Endodermal cell (in vitro differentiated cells): Measurements from ENCODE around the gene BRINP1. TPM values are rescaled to one million over a fixed set of nuclear protein-coding genes. Genes with fewer than 3 reads are reported as not detected.

Experiments used
- DNase-seq: peaks from one replicate; pipeline ENCODE4 v3.0.0-alpha.2; 2017
- H3K27ac ChIP-seq: 2 replicates; pipeline ENCODE4 v1.5.1; 2013; ENCODE audit warnings: mild to moderate bottlenecking, low read depth, low read length, moderate library complexity
- H3K27me3 ChIP-seq: 2 replicates; pipeline ENCODE4 v1.6.1; 2013; ENCODE audit warnings: mild to moderate bottlenecking, low read length, moderate library complexity; ENCODE audit not compliant: insufficient read depth, control insufficient read depth, poor library complexity, severe bottlenecking
- H3K36me3 ChIP-seq: 2 replicates; pipeline ENCODE4 v1.7.0; 2013; ENCODE audit warnings: mild to moderate bottlenecking, low read length, moderate library complexity; ENCODE audit not compliant: control insufficient read depth, insufficient read depth
- H3K4me1 ChIP-seq: one replicate; pipeline ENCODE4 v1.7.0; 2013; ENCODE audit warnings: low read length; ENCODE audit not compliant: control insufficient read depth, insufficient read depth
- H3K4me3 ChIP-seq: 2 replicates; pipeline ENCODE4 v1.5.1; 2013; ENCODE audit warnings: mild to moderate bottlenecking, low read length, moderate library complexity
- H3K9ac ChIP-seq: 2 replicates; pipeline ENCODE4 v1.6.1; 2013; ENCODE audit warnings: mild to moderate bottlenecking, low read length, moderate library complexity; ENCODE audit not compliant: poor library complexity, severe bottlenecking; ENCODE audit errors: extremely low read depth
- H3K9me3 ChIP-seq: 2 replicates; pipeline ENCODE4 v1.6.1; 2013; ENCODE audit warnings: mild to moderate bottlenecking, low read length, moderate library complexity; ENCODE audit not compliant: control insufficient read depth
- H3K27ac Mint-ChIP-seq: 2 replicates; pipeline ENCODE4 v1.8.0; 2020; ENCODE audit warnings: mixed read lengths
- H3K27me3 Mint-ChIP-seq: 2 replicates; pipeline ENCODE4 v1.8.0; 2021; ENCODE audit warnings: mild to moderate bottlenecking, mixed read lengths; ENCODE audit not compliant: insufficient read depth
- H3K36me3 Mint-ChIP-seq: 2 replicates; pipeline ENCODE4 v1.8.0; 2020; ENCODE audit warnings: low read depth, mixed read lengths
- H3K4me1 Mint-ChIP-seq: 2 replicates; pipeline ENCODE4 v1.8.0; 2020; ENCODE audit warnings: mixed read lengths
- H3K4me3 Mint-ChIP-seq: 2 replicates; pipeline ENCODE4 v1.8.0; 2020; ENCODE audit warnings: mild to moderate bottlenecking, moderate library complexity, mixed read lengths
- H3K9me3 Mint-ChIP-seq: 2 replicates; pipeline ENCODE4 v1.8.0; 2020; ENCODE audit warnings: mild to moderate bottlenecking, mixed read lengths
- CTCF ChIP-seq: fragments of 200-600 bp; sonication (generic); conservative IDR thresholded peaks from 2 replicates; pipeline ENCODE4 v1.5.0; 2021; ENCODE audit warnings: antibody characterized with exemption, mild to moderate bottlenecking
- WGBS, 2 experiments: methylation state at CpG; one replicate each; pipeline versions ENCODE4 v1.1.5 to v1.1.7; 2013; ENCODE audit warnings: missing lambda C conversion rate in 2 of 2, mixed read lengths in 1 of 2; ENCODE audit not compliant: insufficient coverage in 1 of 2, insufficient read length in 1 of 2; 5-methylcytosine and 5-hydroxymethylcytosine counted together
- total RNA-seq, 2 donors: library from RNA; stranded (reverse); fragmentation: NEBNext Ultra II Directional in 1 of 2; extraction: Animal tissue kit (Norgen Biotek cat#: 25700) in 1 of 2; gene quantifications; 2 replicates in 1 of 2; 3 replicates in 1 of 2; pipeline ENCODE4 v1.2.1, GENCODE V29; 2021

The BRINP1 gene
- total RNA-seq, 2 donors from 2014 or later = 6.3 to 9.6 TPM

GRCh38 chr9:119227422-119227821 is 141.8 kb downstream of the BRINP1 start:
- 84 to 93% methylated on average over 3 of the region's 3 CpGs for WGBS, 2 experiments
- DNase-seq = no peak
- Mint-ChIP-seq H3K27ac (no peak overlapping the region), H3K36me3 (no peaks in the 10 kb centered on the region), H3K4me1 (no peaks in the 10 kb centered on the region), H3K27me3 (no peaks in the 10 kb centered on the region), H3K9me3 (no peaks in the 10 kb centered on the region), H3K4me3 (no peak overlapping the region)
- Histone ChIP-seq H3K4me3 (no peak overlapping the region), H3K4me1 (peaks cover 4% of the 10 kb centered on the region), H3K36me3 (no peaks in the 10 kb centered on the region), H3K27me3 (no peaks in the 10 kb centered on the region), H3K27ac (no peak overlapping the region), H3K9me3 (no peaks in the 10 kb centered on the region), H3K9ac (no peak overlapping the region)
- no peak for TF ChIP-seq CTCF

- no peaks in the 10 kb centered on the region for H3K27me3 Mint-ChIP-seq
- no peak overlapping the region for H3K27ac ChIP-seq
- no peak overlapping the region for H3K4me3 Mint-ChIP-seq
- H3K27ac Mint-ChIP-seq = no peak overlapping the region
- no peak overlapping the region for H3K9ac ChIP-seq
- H3K4me1 ChIP-seq = no peaks in the 10 kb centered on the region
- no peak for DNase-seq
- no peaks in the 10 kb centered on the region for H3K27me3 ChIP-seq
- no peaks in the 10 kb centered on the region for H3K36me3 Mint-ChIP-seq
- H3K36me3 ChIP-seq = no peaks in the 10 kb centered on the region
- H3K9me3 Mint-ChIP-seq = no peaks in the 10 kb centered on the region
- no peak overlapping the region for H3K4me3 ChIP-seq
- peaks cover 6% of the 10 kb centered on the region for H3K9me3 ChIP-seq
- 90 to 92% methylated on average over 2 of the region's 2 CpGs for WGBS, 2 experiments
- no peak for TF ChIP-seq CTCF
- H3K4me1 Mint-ChIP-seq = peaks cover 5% of the 10 kb centered on the region
Observed at GRCh38 chr9:119224431-119224830, 144.8 kb downstream of the BRINP1 start.

GRCh38 chr9:119221276-119221675 is 148.0 kb downstream of the BRINP1 start:
- Mint-ChIP-seq H3K36me3 (no peaks in the 10 kb centered on the region), H3K4me1 (peaks cover 10% of the 10 kb centered on the region), H3K9me3 (no peaks in the 10 kb centered on the region), H3K27me3 (no peaks in the 10 kb centered on the region), H3K4me3 (no peak overlapping the region), H3K27ac (no peak overlapping the region)
- no peaks in the 10 kb centered on the region for H3K4me1 ChIP-seq
- H3K36me3 ChIP-seq = no peaks in the 10 kb centered on the region
- no peak overlapping the region for H3K9ac ChIP-seq
- no peak for TF ChIP-seq CTCF
- no peak for DNase-seq
- H3K4me3 ChIP-seq = no peak overlapping the region
- no peak overlapping the region for H3K27ac ChIP-seq
- H3K9me3 ChIP-seq = peaks cover 6% of the 10 kb centered on the region
- 92% methylated on average over 4 of the region's 4 CpGs; no CpG with 5 or more reads in 1 of the 2 experiments for WGBS, 2 experiments
- H3K27me3 ChIP-seq = no peaks in the 10 kb centered on the region
